ENCODE data around the gene ADAM22.

Gene ADAM22

DNA sequence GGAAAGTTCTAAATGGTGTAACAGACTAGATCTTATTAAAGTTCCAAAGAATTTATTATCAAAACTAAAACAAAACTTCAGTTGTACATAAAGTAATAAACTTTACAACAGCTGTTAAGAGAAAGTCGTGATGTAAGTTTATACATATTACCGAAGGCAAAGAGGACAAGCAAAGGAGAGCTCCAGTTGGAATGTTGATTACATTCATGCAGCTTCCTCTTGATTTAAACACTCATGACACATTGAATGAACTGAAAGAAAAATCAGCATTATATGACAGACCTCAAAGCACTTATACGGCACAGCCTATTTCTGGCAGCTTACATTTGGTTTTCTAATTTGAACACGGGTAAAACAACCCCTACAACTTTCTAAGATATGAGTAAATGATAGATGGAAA lies 272.2 kb downstream of the ADAM22 start:
- in situ Hi-C loops (cut with MboI; ENCODE audit: low sequenced_read_pairs), result no loop called here

DNA sequence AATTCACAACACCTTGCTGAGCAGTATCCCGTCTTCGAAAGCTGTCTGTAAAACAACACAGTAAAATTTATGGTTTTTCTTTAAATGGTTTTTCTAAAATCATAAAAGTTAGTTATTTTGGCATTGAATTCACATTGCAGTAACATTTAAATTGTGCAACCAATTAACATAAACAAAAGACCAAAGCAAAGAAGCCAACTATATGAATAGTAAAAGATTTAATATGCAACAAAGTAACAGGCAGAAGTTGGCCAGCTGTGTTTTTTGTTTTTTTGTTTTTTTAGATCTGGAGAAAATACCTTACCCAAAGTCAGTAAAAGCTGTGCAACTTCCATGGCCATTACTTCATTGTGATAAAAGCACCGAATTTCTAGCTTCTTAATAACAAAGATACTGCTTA lies 274.5 kb downstream of the ADAM22 start:
- in situ Hi-C loops (cut with MboI; ENCODE audit: low sequenced_read_pairs), result no loop called here

DNA sequence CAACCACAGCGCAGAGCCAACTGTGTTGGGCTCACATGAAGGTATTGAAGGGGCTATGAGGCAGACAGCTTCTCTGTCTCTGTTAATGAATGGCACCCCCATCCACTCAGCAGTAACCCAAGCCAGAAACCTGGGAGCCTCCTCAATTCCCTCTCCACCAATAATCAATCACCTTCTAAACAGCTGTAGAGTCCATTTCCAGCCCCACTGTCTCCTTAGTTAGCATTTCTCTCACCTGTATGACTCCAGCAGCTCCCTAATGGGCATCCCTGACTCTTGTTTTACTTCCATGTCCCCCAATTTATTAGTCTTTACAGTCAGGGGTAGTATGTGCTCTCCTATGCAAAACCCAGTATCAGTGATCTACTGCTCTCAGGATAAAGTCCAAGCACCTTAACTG lies 278.9 kb downstream of the ADAM22 start:
- in situ Hi-C loops (cut with MboI; ENCODE audit: low sequenced_read_pairs), result no loop called here

DNA sequence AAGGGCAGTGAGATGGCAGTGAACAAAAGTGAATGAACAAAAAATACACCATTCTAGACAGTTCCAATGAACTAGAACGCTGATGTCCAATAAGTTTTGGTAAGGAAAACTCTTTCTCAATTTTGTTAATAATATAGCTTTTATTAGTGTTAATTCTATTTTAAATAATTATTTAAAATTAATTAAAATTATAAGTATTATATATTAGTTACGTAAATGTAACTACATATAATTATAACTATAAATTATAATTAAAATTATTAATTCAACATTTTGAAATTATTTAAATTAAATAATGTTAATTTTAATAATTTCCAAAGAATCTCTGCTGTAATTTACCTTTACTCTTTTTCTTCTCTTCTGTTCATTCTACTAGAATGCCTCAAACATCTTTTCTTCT lies 280.4 kb downstream of the ADAM22 start:
- in situ Hi-C loops (cut with MboI; ENCODE audit: low sequenced_read_pairs), result no loop called here

DNA sequence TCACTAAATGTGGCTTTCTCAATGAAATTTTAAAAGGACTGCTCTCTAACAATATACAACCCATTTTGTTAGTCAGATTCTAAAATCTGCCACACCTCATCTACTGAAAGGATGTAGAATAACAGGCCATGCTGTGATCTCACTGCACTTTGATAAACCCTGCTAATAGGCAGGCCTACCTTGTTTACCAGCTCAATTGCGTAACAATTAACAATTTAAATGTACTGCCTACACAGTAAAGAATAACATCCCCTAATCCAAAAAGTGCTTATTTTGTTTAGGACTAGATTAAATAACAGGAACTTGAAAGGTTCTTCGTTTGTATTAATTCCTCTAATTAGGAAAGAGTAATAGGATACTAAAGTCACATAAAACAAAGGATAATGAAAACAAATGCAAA lies 281.2 kb downstream of the ADAM22 start:
- in situ Hi-C loops (cut with MboI; ENCODE audit: low sequenced_read_pairs), result no loop called here

DNA sequence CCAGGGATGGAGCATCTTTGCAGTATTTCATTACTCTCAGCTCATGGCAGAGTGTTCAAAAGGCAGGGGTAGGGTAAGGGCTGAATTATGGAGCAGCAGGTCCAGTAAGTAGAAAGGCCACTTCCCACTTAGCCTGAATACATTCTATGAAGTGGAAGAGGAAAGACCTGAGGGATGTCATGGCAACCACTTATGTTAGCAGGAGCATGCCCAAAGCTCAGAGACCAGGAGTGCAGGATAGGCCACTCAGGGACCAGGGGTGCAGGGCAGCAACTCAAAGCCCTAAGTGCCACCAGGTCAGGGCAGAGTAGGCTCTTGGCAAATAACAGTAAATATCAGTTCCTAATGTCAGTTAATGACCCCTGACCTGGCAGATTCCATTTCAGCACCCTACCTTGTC lies 282.2 kb downstream of the ADAM22 start:
- in situ Hi-C loops (cut with MboI; ENCODE audit: low sequenced_read_pairs), result no loop called here

DNA sequence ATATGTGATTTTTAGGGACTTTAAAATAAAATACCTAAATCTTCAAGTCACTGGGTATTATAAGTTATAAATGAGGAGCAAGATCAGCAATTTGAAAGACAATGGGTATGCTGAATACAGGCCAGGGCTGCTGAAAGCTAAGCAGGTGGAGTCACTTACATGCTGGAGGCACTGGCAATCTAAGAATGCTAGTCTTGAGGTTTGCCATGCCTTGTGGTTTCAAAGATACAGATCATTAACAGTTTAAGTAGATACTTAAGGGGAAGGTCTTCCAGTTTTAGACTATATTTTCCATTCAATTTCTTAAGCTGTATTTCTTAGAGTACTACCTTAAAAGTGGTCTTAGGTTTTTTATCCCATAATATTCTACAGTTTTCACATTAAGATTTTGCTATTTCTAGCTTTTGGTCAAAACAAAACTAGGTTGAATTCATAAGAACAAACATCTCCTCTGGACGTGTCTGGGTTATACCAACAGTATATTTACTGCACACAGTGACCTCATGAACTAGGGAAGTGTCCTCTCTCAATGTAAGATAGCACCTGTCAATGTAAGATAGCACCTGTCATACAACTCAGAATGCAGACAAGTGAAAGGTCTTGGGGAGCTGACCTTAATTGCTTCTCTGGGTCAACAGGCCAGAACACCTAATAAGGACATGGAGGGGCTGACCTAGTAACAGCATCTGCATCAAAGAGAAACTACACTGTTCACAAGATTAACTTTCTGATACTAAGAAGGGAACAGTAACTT lies 283.8 kb downstream of the ADAM22 start:
- in situ Hi-C loops (cut with MboI; ENCODE audit: low sequenced_read_pairs), result no loop called here

DNA sequence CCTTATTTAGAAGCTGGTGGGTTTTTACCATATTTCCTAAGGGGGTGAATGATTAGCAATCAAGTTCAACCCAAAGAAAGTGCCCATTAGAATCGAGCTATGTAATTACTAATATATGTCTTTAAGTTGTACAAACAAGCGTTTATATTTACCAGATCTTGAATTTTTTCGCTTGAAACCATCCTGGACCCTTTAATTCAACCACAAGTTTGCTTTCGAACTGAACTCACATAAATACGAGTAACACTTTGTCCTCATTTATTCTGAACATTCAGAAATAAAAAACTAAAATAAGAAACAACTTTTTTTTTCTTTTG lies 284.3 kb downstream of the ADAM22 start:
- in situ Hi-C loops (cut with MboI; ENCODE audit: low sequenced_read_pairs), result no loop called here

DNA sequence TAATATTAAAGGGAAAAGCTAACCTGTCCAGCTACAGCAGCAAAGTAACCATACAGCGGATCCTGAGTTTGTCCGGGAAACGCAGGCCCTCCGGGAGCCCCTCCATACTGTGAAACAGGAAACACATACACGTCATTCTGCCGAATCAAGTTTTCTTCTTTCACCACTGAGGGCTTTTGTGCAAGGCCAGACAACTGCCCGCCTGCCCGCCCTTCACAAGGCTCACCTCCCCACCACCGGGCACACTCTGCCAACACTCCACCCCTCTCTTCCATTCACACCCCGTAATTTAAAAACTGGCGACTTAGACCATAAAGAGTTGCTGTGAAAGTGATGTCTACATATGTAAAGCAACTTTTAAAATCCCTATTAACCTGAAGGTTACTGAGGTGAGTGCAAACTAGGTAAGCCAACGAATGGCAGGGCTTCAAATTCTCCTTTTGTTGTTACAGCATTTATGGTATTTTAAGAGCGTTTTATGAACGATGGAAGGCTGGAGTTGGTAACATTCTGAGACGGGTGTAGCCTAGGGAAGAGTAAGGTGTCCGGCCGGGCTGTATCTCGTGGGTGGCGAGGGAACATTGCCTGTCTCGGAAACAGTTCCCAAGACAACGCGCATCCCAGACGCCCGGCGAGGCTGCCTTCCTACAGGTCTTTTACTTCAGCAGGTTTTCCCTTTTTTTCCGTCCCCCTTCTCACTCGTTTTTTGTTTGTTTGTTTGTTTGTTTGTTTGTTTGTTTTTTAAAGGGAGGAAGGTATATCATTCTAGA lies 285.0 kb downstream of the ADAM22 start:
- in situ Hi-C loops (cut with MboI; ENCODE audit: low sequenced_read_pairs), result no loop called here

DNA sequence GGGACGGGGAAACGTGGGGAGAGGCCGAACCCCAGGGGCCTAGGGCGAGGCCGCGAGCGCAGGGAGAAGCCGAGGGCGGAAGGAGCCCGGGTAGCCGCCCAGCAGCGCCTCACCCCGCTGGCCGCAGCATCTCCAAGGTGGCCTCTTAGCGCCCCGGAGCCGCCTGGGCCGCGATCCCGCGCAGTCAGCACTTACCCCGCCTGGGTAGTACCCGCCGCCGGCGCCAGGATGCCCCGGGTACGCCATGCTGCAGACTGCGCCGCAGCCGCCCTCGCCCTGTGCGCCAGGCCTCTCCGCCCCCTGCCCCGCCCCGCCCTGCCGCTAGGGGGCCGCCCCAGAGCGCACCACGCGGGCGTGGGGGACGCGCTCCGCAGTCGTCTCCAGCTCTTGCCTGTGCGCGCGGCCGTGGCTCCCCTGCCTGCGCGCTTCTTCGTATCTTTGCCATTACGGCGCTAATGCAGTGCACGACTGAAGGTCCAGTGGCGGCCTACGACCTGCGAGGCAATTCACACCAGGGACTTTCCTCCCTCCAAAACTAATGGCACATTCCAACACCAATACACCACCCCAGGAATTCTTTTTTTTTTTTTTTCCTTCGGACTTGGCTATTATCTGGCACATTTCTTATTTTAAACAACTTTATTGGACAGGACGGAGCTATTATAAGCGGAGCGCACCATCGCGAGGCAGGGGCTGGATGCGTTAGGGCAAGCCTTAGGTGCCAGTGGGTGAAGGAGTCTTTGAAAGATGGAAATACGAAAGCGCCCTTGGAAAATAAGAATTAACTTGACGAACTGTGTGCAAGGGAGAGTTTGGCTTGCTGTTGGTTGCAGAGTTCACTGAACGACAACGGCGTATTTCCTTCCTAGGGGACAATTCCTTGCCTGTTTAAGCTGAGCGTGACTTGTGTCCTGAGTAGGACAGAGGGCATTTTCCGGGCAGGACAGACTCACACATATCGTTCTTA lies 286.0 kb downstream of the ADAM22 start, which contains the start of gene SRI:
Gene SRI, minus strand, starts transcription at position 258 of the 967 bp plus-strand sequence. Its CDS starts 12 bp downstream, at position 246.
- in situ Hi-C loops (cut with MboI; ENCODE audit: low sequenced_read_pairs), result no loop called here

DNA sequence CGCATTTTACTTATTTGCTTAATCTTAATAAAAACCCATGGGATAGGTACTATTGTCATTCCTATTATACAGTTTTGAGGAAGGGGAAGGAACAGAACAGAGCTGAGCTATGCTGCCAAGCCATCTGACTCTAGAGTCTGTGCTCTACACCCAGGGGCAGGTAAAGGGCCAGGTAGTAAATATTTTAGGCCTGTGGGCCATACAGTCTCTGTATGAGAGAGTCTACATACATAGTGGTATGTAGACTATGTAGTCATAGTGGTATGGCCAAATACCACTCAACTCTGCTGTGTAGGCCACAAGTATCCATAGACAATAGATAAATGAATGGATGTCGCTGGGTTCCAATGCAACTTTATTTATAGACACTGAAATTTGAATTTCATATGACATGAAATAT lies 289.2 kb downstream of the ADAM22 start:
- in situ Hi-C loops (cut with MboI; ENCODE audit: low sequenced_read_pairs), result no loop called here

DNA sequence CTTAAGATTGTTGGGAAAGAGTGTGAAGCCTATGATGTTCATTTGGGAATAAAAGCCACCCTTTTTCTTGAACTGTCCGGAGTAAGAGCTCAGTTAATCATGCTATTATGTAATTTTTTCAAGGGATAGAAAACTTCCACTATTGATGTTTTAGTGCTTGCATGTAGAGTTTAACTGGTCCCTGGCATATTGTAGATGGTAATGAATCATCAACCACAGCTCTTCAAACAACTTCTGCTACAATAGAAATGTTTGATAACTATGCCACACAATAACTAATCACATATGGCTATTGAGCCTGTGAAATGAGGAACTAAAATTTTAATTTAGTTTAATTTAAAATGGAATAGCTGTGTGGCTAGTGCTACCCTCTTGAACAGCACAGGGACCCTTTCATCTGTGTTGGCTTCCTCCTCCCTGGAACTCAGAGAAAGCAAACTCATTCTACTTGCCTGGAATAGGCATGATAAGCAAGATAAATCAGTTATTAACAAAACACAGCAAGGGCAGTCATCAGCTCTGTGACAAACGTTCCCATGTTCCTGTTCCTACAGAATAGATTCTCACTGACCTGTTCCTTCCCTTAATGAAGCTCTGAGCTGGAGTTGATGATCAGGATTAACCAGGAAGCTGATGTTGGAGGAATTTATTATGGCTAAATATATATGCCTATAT lies 290.7 kb downstream of the ADAM22 start:
- in situ Hi-C loops (cut with MboI; ENCODE audit: low sequenced_read_pairs), result no loop called here

DNA sequence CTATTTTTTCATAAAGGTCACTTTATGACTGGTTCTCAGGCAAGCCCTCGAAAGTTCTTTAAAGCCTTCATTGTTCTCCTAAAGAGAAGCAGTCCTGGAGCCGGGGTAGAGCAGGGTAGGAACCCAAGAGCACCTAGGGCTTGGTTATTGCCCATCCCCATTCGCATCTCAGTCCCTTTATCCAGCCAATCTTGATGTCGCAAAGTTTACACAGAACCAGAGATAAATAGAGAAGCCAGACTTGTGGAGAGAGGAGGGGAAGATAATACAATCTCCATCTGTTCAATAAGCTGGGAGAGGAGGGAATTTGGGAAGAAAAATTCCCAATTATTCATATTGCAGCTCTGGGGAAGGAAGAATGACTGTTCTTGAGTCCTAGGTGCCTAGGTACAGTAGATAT lies 292.1 kb downstream of the ADAM22 start:
- in situ Hi-C loops (cut with MboI; ENCODE audit: low sequenced_read_pairs), result no loop called here

DNA sequence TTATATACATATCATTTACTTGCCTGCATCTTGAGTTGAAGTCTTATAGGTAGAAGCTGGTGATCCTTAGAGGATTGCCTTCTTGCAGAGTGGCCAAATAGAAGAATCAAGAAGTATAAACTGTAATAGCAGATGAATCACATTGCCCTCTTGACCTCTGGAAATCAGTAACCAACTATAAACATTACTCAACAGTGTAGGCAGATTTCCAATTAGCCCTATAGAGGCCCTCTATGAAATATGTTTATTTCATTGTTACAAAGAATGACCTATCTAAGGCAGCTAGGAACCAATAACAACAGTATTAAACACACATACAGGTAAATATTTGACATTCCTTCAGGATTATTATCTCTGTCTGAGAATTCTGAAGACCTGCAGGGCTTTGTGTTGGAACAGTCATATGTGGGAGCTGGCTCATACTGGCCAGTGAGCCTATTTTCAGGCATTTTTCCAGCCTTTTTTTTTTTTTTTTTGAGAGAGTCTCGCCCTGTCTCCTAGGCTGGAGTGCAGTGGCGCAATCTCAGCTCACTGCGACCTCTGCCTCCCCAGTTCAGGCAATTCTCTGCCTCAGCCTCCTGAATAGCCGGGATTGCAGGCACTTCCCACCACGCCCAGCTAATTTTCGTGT lies 292.9 kb downstream of the ADAM22 start:
- in situ Hi-C loops (cut with MboI; ENCODE audit: low sequenced_read_pairs), result no loop called here

DNA sequence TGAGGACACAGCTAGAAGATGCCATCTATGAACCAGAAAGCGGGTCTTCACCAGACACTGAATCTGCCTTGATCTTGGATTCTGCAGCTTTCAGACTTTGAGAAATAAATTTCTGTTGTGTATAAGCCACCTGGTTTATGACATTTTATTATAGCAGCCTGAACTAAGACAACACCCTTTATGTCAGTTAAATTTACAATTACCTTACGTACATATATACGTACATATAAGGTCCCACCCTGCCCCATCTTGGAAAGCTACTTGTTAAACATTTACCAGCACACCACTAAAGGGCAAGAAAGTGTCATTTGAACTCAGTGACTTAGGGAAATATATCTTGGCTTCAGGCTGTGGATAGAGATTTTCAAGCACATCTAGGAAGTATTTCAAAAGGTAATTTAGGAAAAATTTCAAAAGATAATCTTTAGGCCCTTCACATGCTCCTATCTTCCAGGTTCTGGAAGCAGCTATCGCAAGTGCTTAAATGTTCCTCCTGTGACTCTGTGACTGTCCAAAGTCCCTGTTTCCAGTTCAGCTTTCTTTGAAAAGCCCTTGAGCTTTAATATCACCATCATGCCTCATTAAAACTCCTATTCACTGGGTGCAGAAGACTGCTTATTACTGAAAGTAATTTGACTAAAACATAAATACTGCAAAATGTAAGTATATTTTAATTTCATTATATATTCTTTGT lies 295.4 kb downstream of the ADAM22 start:
- in situ Hi-C loops (cut with MboI; ENCODE audit: low sequenced_read_pairs), result no loop called here

DNA sequence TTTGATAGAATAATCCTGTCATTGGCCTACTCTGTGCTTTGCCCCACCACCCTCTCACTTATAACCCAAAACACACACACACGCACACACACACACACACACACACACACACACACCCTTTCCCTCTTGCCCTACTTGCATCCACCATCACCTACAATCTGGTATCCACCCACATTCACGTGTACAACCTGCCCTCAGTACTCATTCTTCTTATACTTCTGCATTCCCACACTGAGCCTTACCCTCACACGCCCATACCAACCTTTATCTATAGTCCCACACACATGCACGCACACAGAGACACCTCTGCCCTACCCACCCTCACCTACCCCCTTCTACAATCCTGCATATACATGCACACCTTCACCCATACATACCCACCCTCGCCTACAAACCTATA lies 296.6 kb downstream of the ADAM22 start:
- in situ Hi-C loops (cut with MboI; ENCODE audit: low sequenced_read_pairs), result no loop called here

DNA sequence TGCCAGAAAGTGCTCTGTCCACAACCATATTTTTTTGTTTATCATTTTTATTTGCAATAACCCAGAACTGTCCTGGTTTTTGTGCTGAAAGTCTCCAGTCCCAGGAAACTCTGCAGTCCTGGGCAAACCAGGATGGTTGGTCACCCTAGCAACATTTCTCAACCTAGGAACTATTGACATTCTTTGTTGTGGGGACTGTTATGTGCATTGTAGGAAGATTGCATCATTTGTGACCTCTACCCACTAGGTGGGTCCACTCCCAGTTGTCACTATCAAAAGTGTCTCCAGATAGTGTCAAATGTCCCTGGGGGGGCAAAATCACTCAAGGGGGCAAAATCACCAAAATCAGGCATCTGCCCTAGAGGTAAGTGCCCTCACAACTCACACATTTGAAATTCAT lies 299.8 kb downstream of the ADAM22 start:
- in situ Hi-C loops (cut with MboI; ENCODE audit: low sequenced_read_pairs), result no loop called here

DNA sequence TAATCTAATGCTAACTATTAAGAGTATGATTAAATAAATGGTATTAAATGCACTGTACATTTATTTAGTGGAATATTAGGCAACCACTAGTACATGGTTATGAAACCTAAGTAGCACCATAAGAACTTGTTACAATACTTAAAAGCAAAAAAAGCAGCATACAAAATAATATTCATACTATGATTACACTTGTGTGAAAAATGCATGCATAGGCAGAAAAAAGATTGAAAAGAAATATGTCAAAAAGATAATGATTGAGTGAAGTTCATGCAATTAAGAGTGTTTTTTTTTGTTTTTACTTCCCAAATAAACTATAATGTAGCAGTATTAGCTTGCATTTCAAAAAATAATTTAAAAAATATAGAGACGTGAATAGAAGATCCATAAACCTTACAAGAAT lies 305.8 kb downstream of the ADAM22 start:
- in situ Hi-C loops (cut with MboI; ENCODE audit: low sequenced_read_pairs), result loop anchor here (10.0 kb wide), 1 partner anchor 115 kb away; no protein-coding TSS in a partner anchor

DNA sequence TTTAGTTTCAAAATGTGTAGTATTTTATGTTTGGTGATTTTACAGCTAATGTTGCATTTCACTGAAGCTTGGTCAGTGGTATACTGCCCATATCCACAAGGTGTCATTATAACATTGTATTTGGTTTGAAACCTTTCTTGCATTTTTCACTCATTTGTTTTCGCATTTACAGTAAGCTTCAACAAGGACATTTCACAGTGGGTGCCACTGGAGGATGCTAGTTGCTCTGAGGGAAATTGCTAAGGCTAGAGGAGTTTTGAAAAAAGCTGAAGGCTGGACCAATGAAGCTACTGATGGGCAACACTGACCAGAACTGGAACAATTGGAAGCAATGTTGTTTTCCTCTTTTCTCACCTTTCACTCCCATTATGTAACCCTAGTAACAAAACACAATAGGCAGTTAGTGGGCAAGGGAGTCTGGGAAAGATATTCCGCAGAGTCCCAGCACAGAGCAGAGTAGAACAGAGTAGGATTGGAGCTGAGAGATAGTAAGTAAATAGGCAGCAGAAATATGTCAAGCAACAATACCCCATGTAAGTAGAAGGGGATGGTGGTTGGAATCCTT lies 309.4 kb downstream of the ADAM22 start:
- in situ Hi-C loops (cut with MboI; ENCODE audit: low sequenced_read_pairs), result loop anchor here (10.0 kb wide), 1 partner anchor 111 kb away; no protein-coding TSS in a partner anchor

All from HL-60/S4 treated with phorbol 12-myristate 13-acetate at 8.2 ng/mL for 4 days and 3 days (cell line).